GM19239 (cell line): ENCODE results near the gene NPB.
A peak's percentile ranks its signal among the peaks of the same experiment; 100 is the strongest.

Source experiments
- DNase-seq: peaks from one replicate; pipeline ENCODE4 v3.0.0; 2011; ENCODE audit warnings: low spot score; ENCODE audit not compliant: insufficient read length
- FAIRE-seq: peaks from 2 replicates; lab custom pipeline; 2011; peaks lifted over from hg19 to GRCh38; lab: Jason Lieb, UNC

Gene NPB

DNA sequence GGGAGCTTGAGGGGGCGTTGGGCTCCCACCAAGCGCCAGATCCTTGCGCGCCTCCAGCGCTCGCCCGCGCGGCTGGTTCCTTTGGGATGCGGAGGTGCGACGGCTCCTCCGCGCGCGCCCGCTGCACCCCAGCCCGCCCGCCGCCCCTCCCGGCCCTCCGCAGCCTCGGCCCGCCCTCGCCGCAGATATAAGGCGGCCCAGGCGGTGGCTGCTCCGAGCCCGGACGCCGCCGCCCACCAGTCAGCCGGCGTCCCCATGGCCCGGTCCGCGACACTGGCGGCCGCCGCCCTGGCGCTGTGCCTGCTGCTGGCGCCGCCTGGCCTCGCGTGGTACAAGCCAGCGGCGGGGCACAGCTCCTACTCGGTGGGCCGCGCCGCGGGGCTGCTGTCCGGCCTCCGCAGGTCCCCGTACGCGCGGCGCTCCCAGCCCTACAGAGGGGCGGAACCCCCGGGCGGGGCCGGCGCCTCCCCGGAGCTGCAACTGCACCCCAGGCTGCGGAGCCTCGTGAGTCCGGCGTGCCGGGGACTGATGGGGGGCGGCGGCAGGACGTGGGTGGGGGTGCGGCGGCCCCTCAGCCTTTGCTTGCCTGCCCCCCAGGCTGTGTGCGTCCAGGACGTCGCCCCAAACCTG, at the start of gene NPB:
Gene NPB, plus strand, starts transcription at position 216 of the 630 bp plus-strand sequence. Its CDS starts 40 bp downstream, at position 256.
- DNase-seq (no peak), FAIRE-seq (no peak)

DNA sequence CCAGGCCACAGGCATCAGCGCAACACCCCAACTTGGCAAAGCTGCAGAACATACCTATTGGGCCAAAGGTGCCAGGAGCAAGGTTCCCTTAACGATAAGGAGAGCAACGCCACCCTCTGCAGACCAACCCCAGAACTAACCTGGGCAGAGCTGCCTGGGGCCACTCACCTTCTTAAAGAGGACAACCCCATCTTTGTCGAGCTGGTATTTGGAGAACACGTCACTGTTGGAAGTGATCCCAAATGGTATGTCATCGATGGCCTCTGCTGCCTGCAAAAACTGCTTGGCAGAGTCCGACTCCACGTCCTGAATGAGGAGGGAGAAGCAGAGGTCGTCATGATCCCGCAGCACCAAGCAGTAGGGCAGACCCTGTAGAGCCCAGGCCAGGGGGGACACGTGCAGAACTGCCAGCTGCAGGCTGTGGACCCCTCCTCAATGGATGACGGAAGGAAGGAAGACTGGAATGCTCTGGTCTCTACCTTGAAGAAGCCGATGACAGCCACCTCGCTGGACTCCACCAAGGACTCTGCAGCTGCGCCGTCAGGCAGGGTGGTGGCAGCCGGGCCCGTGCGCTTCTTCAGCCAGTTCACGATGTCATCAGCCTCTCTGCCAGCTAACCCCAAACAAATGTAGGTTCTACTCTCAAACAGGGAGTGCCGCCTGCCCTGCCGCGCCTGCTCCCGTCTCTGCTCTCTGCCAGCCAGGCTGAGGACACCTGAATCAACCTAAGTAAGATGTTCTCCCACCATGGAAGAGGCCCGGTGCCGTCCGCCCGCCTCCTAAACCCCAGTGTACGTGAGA, 46.9 kb upstream of the NPB start:
- FAIRE-seq: peak; percentile 11

DNA sequence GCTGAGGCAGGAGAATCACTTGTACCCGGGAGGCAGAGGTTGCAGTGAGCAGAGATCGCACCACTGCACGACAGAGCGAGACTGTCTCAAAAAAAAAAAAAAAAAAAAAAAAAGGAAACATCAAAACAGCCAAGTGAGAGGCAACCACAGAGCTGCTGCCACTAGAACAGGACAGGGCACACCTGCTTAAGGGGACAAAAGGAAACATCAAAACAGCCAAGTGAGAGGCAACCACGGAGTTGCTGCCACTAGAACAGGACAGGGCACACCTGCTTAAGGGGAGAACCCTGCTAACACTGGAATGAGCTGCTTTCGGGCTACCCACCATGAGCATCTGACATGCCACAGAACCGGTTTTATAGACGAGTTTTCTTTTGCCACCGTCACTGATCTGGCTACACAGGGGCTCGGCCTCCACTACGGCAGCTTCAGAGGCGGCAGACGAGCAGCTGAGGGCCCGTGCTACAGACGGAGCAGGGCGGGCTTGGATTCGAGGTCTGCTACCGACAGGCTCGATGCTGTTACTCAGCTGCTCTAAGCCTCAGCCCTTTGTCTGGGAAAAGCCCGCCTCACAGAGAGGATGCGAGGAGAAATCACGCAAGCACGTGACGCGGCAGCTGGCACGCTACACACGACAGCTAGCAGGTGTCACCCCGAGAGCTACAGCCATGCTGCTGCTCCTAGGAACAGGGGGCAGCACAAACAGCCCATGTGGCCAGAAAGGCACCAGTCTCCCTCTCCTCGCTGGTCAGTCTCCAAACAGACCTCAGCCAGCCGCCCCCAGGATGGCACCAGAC, 43.7 kb upstream of the NPB start:
- FAIRE-seq (no peak), DNase-seq (no peak)

More for the DNA sequence above, 46.9 kb upstream of the NPB start:
- no peak for DNase-seq

DNA sequence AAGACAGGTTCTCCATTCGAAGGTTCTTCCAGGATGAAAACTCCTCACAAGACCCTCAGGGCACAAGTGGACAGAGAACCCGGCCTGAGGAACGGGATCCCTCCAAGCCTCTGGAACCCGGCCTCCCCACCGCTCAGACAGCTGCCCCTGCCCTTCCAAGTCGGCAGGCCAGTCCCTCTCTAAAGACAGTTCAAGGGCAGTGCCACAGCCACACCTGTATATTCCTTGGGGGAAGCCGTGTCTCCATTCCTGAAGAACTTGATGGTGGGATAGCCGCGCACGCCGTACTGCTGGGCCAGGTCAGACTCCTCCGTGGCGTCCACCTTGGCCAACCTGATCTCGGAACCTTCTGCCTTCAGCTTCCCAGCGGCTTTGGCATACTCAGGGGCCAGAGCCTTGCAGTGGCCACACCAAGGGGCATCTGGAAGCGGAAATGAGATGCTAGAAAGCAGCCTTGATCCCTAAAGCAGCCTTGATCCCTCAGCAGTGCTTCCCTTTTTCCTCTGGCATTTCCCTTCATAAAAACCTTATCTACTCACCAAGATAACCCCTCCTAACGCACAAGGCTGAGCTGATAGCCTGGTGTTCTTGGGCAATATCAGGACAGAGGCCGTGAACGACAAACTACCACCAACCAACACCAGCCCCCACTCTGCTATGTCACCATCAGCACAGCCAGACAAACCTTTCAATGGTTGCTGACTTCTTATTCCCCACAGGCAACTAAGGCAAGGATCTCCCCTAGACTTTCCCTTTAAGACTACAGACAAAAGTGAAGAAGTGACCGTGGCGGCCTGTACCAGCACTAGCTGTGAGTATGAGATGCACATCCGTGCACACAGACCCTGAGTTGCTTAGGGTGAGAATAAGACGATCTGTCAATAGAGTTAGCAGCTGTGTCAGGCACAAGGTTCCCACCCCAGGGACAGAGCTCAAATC, 42.8 kb upstream of the NPB start:
- FAIRE-seq (no peak), DNase-seq (no peak)

DNA sequence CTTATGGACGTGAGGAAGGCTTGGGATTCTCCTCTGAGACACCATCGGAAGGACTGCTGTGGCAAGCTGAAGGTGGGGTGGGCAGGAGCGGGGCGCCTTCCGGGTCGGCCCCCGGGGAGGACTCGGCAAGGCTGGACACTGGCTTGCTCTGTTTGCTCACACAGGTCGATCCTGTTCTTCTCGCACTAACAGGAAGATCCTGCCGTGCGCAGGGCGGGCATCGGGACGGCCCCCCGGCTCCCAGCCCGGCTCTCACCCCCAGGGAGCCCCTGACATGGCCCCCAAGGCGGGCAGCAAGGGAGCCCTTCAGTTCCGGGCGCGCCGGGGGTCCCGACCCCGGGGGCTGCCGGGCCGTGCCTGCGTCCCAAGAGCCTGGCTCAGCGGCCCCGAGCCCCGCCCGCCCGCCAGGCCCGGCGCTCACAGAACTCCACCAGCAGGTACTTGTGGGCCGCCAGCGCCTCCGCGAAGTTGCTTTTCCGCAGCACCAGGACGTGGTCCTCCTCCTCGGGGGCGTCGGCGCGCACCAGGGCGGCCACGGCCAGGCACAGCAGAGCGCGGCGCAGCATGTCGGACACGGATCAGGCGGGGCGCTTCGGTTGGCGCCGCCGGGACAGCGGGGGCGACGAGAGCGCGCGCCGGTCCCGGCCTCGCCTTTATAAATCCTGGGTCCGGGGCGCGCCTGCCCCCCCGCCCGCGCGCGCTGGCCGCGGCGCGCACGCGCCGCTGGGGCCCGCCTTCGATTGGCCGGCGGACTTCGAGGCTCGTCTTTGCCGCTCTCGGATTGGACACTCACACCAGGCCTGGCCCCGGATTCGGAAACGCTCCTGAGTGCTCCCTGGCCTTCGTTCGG, 41.9 kb upstream of the NPB start, which contains the start of gene P4HB:
Gene P4HB, minus strand, starts transcription at position 630 of the 850 bp plus-strand sequence. Its CDS starts 64 bp downstream, at position 566.
- no peak for DNase-seq

DNA sequence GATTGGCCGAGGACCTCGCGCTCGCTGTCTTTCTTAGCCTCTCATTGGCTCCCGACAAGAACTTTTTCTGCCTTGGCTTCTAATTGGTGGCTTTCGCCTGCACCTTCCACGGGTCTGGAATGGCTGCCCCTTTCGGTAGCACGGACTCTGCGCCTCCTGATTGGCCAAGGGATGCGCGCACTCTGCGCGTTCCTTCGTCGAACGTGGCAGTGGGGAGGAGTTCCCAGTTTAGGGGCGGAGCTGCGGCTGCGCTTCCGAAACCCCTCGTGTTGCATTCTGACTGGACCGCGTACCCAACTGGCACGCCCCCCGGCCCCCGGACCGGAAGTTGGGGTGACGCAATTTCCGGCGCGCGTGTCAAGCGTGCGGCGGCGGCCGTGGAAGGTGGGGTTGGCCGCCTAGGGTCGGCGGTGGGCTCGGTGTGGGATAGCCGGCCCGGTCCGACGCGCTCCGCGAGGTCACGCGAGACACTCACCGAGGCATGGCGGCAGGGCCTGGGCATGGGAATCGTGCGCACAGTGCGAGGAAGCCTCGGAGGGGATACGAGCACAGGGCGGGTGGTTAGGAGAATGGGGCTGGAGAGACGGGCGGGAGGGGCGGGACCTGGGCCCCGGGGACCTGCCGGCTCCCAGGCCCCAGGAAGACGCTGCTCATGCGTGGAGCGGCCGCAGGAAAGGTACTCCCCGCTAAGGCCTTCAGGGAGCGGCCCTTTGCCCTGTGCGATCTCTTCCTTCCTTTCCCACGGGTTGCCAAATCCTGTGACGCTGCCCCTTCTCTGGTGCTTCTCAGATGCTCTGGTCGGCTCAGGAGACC, 41.1 kb upstream of the NPB start:
- DNase-seq: peak; percentile 100
- peak; percentile 97 for FAIRE-seq

More for the DNA sequence above, 41.9 kb upstream of the NPB start, which contains the start of gene P4HB:
- no peak for FAIRE-seq

DNA sequence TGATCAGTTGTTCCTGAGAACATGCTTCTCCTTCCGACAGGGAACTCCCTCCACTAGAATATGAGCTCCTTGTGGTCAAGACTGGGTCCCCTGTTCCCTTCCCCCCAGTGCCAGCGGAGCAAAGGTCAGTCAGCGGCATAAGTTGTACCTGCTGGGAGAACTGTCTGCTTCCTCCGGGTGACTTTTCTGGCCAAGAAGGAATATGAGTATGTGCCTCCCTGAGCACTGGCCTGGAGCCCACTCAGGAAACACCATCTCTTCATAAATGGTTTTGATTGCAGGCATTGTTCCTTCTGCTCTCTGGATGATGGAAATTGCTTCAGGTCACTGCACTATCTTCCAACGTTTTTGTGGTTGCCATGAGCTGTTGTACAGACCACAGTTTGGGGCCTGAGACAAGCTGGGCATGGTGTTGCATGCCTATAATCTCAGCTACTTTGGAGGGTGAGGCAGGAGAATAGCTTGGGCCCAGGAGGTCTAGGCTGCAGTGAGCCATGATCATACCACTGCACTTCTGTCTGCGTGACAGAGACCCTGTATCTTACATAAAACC, 38.8 kb upstream of the NPB start:
- FAIRE-seq (no peak), DNase-seq (no peak)

DNA sequence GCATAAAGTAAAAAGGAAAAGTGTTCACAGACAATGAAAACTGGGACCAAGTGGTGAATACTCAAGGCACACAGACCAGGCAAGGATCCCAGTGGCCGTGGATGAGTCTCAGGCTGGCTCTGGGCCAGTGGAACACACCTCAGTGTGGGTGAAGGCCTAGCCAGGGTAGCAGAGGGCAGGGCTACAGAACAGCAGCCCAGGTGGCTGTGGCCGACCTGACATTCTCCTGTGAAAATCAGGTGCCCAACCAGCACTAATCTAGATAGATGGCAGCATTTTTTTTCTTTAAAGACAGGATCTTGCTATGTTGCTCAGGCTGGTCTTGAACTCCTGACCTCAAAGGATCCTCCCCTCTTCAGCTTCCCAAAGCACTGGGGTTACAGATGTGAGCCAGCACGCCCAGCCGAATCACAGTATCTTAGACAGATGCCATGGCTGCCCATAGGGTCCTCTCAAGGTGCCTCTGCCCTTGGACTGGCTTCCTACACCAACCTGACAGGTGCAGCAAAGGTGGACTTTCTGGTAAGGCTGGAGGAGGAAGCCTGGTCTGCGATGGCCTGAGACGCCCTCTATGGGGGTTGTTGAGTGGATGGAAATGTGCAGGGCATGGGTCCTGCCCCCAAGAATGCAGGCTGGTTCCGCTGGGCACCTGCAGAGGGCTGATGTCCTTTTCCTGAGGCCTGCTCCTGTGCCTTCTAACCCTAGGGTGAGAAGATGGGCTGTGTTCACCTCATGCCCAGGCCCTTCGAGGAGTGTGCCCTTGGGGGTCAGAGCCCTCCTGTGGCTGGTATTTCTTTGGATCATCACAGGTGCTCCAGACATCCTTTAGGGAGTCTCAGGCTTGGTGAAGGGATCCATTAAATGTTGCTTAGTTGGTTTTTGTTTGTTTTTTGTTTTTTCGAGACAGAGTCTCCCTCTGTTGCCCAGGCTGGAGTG, 37.9 kb upstream of the NPB start:
- FAIRE-seq (no peak), DNase-seq (no peak)

DNA sequence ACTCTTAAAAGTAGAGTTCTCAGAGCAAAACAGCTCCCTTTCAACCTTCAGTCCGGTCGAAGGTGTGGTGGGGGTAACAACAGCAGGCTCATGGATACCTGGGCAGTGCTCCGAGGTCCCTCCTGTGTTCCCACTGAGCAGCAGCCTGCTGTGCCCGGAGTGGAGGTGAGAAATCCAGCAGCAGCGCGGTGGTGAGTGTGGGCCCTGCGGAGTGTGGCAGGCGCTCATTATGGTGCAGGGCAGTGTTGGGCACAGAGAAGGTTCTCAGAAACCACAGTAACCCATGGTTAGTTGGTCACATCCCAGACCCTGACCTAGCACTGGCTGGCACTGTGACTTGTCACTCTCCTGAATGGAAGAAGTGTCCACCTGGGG, 36.7 kb upstream of the NPB start:
- FAIRE-seq: no peak
- DNase-seq: no peak

DNA sequence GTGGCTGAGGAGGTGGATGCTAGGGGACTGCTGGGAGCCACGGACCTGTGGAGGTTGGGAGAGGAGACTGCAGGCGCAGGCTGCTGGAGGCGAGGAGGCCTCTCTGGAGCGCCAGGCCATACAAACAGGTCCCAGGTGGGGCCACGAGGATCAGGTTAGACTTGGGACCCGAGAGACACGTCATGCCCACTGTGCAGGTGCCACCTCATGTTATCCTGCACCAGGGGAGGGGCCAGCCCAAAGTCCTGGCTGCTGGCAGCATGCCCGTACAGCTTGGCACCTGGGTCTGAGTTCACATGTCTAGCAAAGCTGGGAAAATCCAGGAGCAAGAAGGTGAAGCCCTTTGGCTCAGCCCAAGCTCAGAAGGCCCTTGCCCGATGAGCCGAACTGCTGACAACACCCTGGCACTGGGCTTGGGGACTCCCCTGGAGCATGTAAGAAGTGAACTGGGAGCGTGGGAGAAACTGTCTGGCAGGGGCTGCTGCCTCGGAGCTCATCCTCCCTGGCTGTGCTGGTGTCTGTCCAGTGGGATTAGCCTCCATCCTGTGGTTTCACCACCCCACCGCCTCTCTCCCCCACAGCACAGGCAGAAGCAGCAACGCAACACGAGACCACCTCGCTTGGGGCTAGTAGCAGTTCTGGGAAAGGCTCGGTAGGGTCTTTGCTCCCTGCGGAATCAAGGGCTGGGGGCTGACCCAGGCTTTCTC, 36.2 kb upstream of the NPB start:
- FAIRE-seq (no peak), DNase-seq (no peak)

DNA sequence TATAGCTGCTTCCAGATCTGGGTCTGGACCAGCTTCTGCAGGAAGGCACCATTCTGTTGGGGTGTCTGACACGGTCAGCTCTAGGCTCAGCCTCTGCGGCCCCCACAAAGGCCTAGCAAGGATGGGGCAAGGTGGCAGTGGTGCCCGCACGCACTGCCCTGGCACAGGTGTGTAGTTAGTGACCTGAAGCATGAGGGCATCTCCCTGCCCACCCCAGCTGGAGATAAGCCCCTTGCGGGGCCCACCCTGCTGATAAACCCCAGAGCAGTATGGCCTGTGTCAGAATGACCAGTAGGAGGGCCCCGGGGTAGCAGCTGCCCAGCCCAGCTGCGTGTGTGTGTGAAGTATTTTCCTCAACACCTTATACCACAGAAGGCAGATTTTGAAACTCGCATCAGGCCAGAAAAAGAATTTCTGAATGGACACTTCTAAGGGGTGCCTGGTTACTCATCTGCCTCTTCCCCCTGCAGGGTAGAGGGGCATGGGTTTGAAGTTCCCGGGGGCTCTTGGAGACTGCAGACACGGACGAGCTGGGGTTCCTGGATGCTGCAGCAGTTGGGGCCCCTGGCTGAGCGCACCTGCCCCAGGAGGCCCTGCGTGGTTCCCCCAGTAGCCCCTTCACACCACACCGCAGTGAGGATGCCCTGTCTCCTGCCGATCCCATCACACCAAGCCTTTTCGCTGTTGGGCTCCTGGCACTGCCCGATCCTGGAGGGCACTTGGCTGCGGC, 35.4 kb upstream of the NPB start:
- DNase-seq (no peak), FAIRE-seq (no peak)

DNA sequence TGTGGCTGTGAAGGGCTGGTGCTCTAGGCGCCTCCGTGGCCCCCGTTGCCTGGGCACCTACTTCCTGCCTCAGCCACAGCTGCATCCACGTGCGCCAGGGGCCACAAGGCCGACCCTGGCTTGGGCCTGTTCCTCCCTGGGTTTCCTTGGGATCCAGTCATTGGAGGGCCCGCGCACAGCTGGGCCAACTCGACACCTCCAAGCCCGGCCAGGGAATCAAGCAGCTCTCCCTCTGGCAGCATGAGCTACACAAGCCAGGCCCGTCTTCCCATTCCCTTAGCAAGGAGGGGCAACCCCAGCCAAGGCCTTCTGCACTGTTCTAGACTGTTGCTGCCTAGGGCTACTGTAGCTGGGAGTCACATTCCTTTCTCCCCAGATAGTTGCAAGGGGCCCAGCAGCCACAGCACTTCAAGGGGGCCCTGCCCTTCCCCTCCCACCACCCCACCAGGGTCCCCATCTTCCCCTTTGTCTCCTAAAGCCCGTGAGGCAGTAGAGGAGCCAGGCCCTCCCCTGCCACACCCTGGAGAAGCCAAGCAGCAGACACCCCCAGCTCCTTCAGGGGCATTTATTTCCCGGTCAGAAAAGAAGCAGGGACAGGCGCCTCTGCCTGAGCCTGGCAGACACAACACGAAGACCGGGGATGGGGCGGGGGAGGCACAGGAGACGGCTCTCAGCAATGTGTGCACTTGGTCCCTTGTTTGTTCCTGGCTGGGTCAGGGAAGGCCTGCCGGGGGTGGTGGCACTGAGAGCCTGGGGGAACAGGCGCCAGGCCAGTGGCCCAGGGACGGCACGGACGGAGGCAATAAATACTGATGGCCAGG, 34.7 kb upstream of the NPB start:
- FAIRE-seq: no peak
- no peak for DNase-seq

DNA sequence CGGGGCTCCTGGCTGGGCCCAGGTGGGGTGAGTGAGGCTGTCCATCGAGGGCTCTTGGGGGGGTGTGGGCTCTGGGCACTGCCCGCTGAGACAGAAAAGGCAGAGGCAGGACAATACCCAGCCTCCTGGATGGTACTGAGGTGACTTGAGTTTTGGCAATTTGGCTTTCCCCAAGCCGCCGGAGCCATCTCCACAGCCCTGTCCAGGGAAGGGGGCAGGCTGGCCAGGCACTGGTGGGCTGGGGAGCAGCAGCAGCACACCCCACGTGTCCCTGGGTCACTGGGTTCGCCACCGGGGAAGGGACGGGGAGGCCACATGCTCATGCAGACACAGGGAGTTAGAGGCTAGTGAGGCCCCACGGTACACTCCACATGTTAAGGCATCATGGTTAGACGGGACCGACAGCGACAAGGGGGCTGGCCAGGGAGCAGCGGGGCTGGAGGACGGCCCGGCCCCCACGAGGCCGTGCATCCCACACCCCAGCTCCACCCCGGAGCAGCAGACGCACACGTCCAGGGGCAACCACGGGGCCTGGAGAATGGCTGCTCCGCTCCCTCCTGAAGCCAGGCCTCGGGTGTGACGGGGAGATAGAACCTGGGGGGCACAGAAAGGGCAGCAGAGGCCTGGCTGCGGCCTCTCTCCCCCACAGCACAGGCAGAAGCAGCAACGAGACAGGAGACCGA, 33.9 kb upstream of the NPB start:
- FAIRE-seq: no peak
- DNase-seq: no peak

DNA sequence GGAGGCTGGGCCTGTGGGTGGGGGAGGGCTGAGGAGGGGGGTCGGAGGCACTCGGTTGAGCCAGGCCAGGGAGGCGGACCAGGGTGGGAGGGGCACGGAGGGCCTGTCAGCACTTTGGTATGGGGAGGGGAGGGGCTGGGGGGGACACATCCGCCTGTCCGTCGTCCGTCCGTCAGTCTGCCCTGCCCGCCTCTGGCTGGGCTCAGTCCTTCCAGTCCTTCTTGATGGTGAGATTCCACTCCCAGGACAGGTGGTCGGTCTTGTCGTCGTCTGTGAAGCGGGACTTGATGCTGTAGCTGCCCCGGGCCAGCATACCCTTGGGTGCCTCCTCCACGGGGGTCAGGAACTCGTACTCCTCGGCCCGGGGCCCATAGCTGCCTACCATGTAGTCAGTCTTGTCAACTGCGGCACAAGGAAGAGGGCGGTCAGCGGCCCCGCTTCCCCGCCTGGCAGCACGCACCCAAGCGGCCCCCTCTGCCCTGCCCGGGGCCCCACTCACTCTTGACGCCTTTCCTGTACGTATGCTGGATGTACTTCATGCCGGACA, 33.3 kb upstream of the NPB start:
- DNase-seq: no peak
- no peak for FAIRE-seq
